Mucosa of descending colon (tissue), 3 donors: Measurements from ENCODE around the gene PRM3. TPM values are rescaled to one million over a fixed set of nuclear protein-coding genes. Genes with fewer than 3 reads are reported as not detected.

Experiments
- ATAC-seq: fragments of 200-7000 bp; cut with Tn5 transposase; one replicate; pipeline ENCODE4 v1.9.1; 2020; ENCODE audit warnings: mild to moderate bottlenecking, moderate library complexity
- DNase-seq, 3 donors: peaks; one replicate each; pipeline ENCODE4 v3.0.0-alpha.2; 2020
- H3K36me3 ChIP-seq: fragments of 200-600 bp; one replicate; pipeline ENCODE4 v1.8.0; 2021; ENCODE audit warnings: low read depth, mild to moderate bottlenecking
- H3K4me1 ChIP-seq: fragments of 200-600 bp; one replicate; pipeline ENCODE4 v1.8.0; 2021; ENCODE audit warnings: low read depth, mild to moderate bottlenecking
- H3K4me3 ChIP-seq: fragments of 200-600 bp; one replicate; pipeline ENCODE4 v1.8.0; 2021; ENCODE audit warnings: mild to moderate bottlenecking
- H3K9me3 ChIP-seq: fragments of 200-600 bp; one replicate; pipeline ENCODE4 v1.8.0; 2021; ENCODE audit warnings: mild to moderate bottlenecking
- CTCF ChIP-seq: fragments of 200-600 bp; IDR thresholded peaks from one replicate; pipeline ENCODE4 v1.8.0; 2022; ENCODE audit warnings: antibody characterized with exemption, mild to moderate bottlenecking
- intact Hi-C, 2 donors: fragments of 100-400 bp; cut with DNase I in 1 of 2; cut with micrococcal nuclease in 1 of 2; formaldehyde crosslinking; loops; one replicate each; pipeline versions ENCODE4 v1.11.0 to v1.11.1; 2022; cut with DNase I, micrococcal nuclease
- total RNA-seq, 3 donors: library from RNA; stranded (reverse); fragmentation: NEBNext Ultra II Directional in 2 of 3; extraction: Animal tissue kit (Norgen Biotek cat#: 25700) in 2 of 3; gene quantifications; one replicate each; pipeline versions ENCODE4 v1.2.1 to v1.2.4, GENCODE V29; 2021 to 2023
- donor health status: DM: no; HTN: no; CAD: no; lungs with moderate emphysema.
- donor health status: DM: no; HTN: no; CAD: no.
- donor health status: DM: no; HTN: yes; CAD: no.

PRM3 gene
- total RNA-seq, 3 donors from 2014 or later, result not detected

GRCh38 chr16:11263737-11264136 lies 9.7 kb downstream of the PRM3 start:
- Histone ChIP-seq H3K36me3 (no peaks in the 10 kb centered on the region), H3K4me1 (peaks cover 25% of the 10 kb centered on the region), H3K4me3 (no peak overlapping the region), H3K9me3 (no peaks in the 10 kb centered on the region)
- no peak for TF ChIP-seq CTCF
- ATAC-seq, result peak; percentile 13
- peak in 1 of 3 donors; percentile 20 for DNase-seq
- intact Hi-C loops, result loop anchor here (10.0 kb wide), 2 partner anchors 81 to 91 kb away; partner anchors contain the start of gene RMI2 (in 1 of the 2)

DNA sequence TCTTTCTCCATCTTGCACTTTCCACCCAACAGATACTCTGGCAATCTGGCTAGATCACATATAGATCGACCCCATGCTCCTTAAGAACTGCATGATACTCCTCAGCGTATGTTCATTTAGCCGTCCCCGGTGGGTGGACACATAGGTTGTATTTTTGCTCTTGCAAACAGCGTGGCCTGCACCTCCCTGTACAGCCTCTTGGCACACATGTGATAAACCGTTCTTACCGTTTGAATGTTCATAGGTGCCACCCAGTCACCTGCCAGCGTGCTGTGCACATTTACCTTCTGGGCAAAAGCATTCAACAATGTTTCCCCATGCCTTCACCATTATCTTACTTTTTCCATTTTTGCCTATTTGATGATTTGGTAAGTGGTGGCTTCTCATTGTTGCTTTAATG lies 10.5 kb downstream of the PRM3 start:
- TF ChIP-seq CTCF, result no peak
- no peak overlapping the region for H3K4me3 ChIP-seq
- H3K4me1 ChIP-seq, result peaks cover 27% of the 10 kb centered on the region
- no peaks in the 10 kb centered on the region for H3K9me3 ChIP-seq
- H3K36me3 ChIP-seq, result no peaks in the 10 kb centered on the region
- peak in 2 of 3 donors; percentile 51 for DNase-seq
- intact Hi-C loops, result loop anchor here (10.0 kb wide), 2 partner anchors 82 to 92 kb away; partner anchors contain the start of gene RMI2 (in 1 of the 2)
- ATAC-seq, result peak; percentile 54

DNA sequence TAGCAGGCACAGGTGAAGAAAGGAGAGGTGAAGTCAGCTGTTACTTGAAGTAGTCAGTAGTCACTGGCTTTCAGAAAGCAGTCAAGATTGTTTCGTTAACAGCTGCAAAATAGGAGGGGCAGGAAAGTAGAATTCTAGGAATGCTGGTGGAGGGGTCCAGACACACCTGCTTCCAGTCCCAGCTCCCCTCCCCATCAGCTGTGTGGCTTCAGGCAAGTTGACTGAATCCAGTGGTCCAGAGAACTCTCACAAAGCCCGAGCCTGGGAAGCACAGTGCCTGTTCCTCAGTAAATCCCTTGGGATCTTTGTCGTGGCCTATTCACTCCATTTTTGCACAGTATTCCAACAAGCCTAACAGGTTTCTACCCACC lies 12.8 kb downstream of the PRM3 start:
- intact Hi-C loops, result loop anchor here (10.0 kb wide), 2 partner anchors 84 to 94 kb away; partner anchors contain the start of gene RMI2 (in 1 of the 2)
- no peaks in the 10 kb centered on the region for H3K9me3 ChIP-seq
- no peaks in the 10 kb centered on the region for H3K36me3 ChIP-seq
- H3K4me1 ChIP-seq, result peaks cover 36% of the 10 kb centered on the region
- H3K4me3 ChIP-seq, result no peak overlapping the region
- DNase-seq (no peak), ATAC-seq (no peak)
- TF ChIP-seq CTCF, result no peak

- Histone ChIP-seq H3K4me1 (peaks cover 32% of the 10 kb centered on the region), H3K9me3 (no peaks in the 10 kb centered on the region), H3K36me3 (no peaks in the 10 kb centered on the region), H3K4me3 (no peak overlapping the region)
- intact Hi-C loops, result loop anchor here (5.0 to 10.0 kb wide), 4 partner anchors 85 to 288 kb away; partner anchors contain the start of gene RMI2 (in 1 of the 2)
- no peak for TF ChIP-seq CTCF
- DNase-seq (no peak), ATAC-seq (no peak)
Measured at GRCh38 chr16:11259655-11260595, 13.5 kb downstream of the PRM3 start.

- Histone ChIP-seq H3K4me1 (peaks cover 25% of the 10 kb centered on the region), H3K36me3 (no peaks in the 10 kb centered on the region), H3K9me3 (no peaks in the 10 kb centered on the region), H3K4me3 (no peak overlapping the region)
- intact Hi-C loops, result loop anchor here (5.0 to 10.0 kb wide), 2 partner anchors 284 to 287 kb away; no protein-coding TSS in a partner anchor
- ATAC-seq (peak; percentile 0), DNase-seq (peak; percentile 64 to 72 (median 70))
- TF ChIP-seq CTCF, result no peak
Measured at GRCh38 chr16:11258553-11259492, 14.6 kb downstream of the PRM3 start.
